Measurements from ENCODE around the gene TNFRSF21. TPM values are rescaled to one million over a fixed set of nuclear protein-coding genes. Genes with fewer than 3 reads are reported as not detected.
A peak's percentile ranks its signal among the peaks of the same experiment; 100 is the strongest.

The TNFRSF21 gene
- polyA plus RNA-seq, 1 donor from 2014 or later = 13.0 TPM

GRCh38 chr6:47196113-47196512 lies 113.6 kb downstream of the TNFRSF21 start:
- H3K9me2 ChIP-seq (ENCODE audit: insufficient read depth, low read length) = no peaks in the 10 kb centered on the region
- peak overlapping the region; percentile 46 for H3K27ac ChIP-seq (ENCODE audit: low read length)
- H4K20me1 ChIP-seq (ENCODE audit: insufficient read depth) = no peaks in the 10 kb centered on the region
- H3K4me2 ChIP-seq (ENCODE audit: low read length) = no peak overlapping the region
- no peaks in the 10 kb centered on the region for H3K36me3 ChIP-seq (ENCODE audit: insufficient read depth, low read length)
- H3F3A ChIP-seq (ENCODE audit: insufficient read depth, low read length, poor library complexity, severe bottlenecking) = no peaks in the 10 kb centered on the region
- no peak overlapping the region for H3K4me3 ChIP-seq (ENCODE audit: low read length)
- no peak overlapping the region for H2AFZ ChIP-seq (ENCODE audit: low read depth, low read length)
- TF ChIP-seq TAF1 (IDR thresholded peaks at IDR 0.05; ENCODE audit: low read depth) (no peak), SMC3 (conservative IDR thresholded peaks at IDR 0.05; ENCODE audit: poor library complexity) (peak; percentile 27), REST (IDR thresholded peaks at IDR 0.05; ENCODE audit: borderline replicate concordance) (no peak), POLR2AphosphoS5 (IDR thresholded peaks at IDR 0.05) (peak; percentile 69), EP300 (conservative IDR thresholded peaks at IDR 0.05; ENCODE audit: poor library complexity, severe bottlenecking) (peak; percentile 94), CTCF (IDR thresholded peaks at IDR 0.05; ENCODE audit: poor library complexity, severe bottlenecking) (no peak), EZH2 (IDR thresholded peaks at IDR 0.05; ENCODE audit: borderline replicate concordance, insufficient read depth, low read length, poor library complexity, severe bottlenecking) (no peak), RAD21 (conservative IDR thresholded peaks at IDR 0.05) (no peak), MXI1 (conservative IDR thresholded peaks at IDR 0.05; ENCODE audit: poor library complexity, severe bottlenecking) (no peak)
- H3K79me2 ChIP-seq (replicated peaks; ENCODE audit: insufficient read depth, low read length) = no peaks in the 10 kb centered on the region
- H3K9me3 ChIP-seq (ENCODE audit: low read length) = no peaks in the 10 kb centered on the region
- H3K27me3 ChIP-seq (ENCODE audit: insufficient read depth, low read depth, low read length) = no peaks in the 10 kb centered on the region
- H3K9ac ChIP-seq (ENCODE audit: low read length) = peak overlapping the region; percentile 9

GRCh38 chr6:47195011-47195650 lies 114.6 kb downstream of the TNFRSF21 start:
- TF ChIP-seq REST (IDR thresholded peaks at IDR 0.05; ENCODE audit: borderline replicate concordance) (no peak), RAD21 (conservative IDR thresholded peaks at IDR 0.05) (no peak), CTCF (IDR thresholded peaks at IDR 0.05; ENCODE audit: poor library complexity, severe bottlenecking) (no peak), MXI1 (conservative IDR thresholded peaks at IDR 0.05; ENCODE audit: poor library complexity, severe bottlenecking) (no peak), EP300 (conservative IDR thresholded peaks at IDR 0.05; ENCODE audit: poor library complexity, severe bottlenecking) (no peak), TAF1 (IDR thresholded peaks at IDR 0.05; ENCODE audit: low read depth) (no peak), SMC3 (conservative IDR thresholded peaks at IDR 0.05; ENCODE audit: poor library complexity) (no peak), EZH2 (IDR thresholded peaks at IDR 0.05; ENCODE audit: borderline replicate concordance, insufficient read depth, low read length, poor library complexity, severe bottlenecking) (no peak), POLR2AphosphoS5 (IDR thresholded peaks at IDR 0.05) (no peak)
- H2AFZ ChIP-seq (ENCODE audit: low read depth, low read length) = no peak overlapping the region
- H3K4me3 ChIP-seq (ENCODE audit: low read length) = no peak overlapping the region
- no peaks in the 10 kb centered on the region for H3F3A ChIP-seq (ENCODE audit: insufficient read depth, low read length, poor library complexity, severe bottlenecking)
- no peaks in the 10 kb centered on the region for H3K27me3 ChIP-seq (ENCODE audit: insufficient read depth, low read depth, low read length)
- no peaks in the 10 kb centered on the region for H3K9me2 ChIP-seq (ENCODE audit: insufficient read depth, low read length)
- no peak overlapping the region for H3K27ac ChIP-seq (ENCODE audit: low read length)
- no peaks in the 10 kb centered on the region for H3K9me3 ChIP-seq (ENCODE audit: low read length)
- no peaks in the 10 kb centered on the region for H3K36me3 ChIP-seq (ENCODE audit: insufficient read depth, low read length)
- no peak overlapping the region for H3K4me2 ChIP-seq (ENCODE audit: low read length)
- no peaks in the 10 kb centered on the region for H3K79me2 ChIP-seq (replicated peaks; ENCODE audit: insufficient read depth, low read length)
- no peaks in the 10 kb centered on the region for H4K20me1 ChIP-seq (ENCODE audit: insufficient read depth)
- no peak overlapping the region for H3K9ac ChIP-seq (ENCODE audit: low read length)

Data from neural cell (in vitro differentiated cells).